HEK293 (cell line): ENCODE measurements around the gene CEBPZ.
"Not testable (repeated sequence)": the region's sequence is repeated elsewhere in the genome, so short reads cannot be mapped to it uniquely, and the experiment has no call there.

ENCODE experiments used
- CTCF ChIA-PET: fragments of 350-600 bp; formaldehyde crosslinking; extraction: SDS; loops from one replicate; lab custom pipeline; 2021; ENCODE audit warnings: antibody characterized with exemption; lab: Yijun Ruan, JAX
- POLR2A ChIA-PET: fragments of 300-600 bp; formaldehyde crosslinking; extraction: SDS; loops from one replicate; lab custom pipeline; 2020; ENCODE audit warnings: antibody characterized with exemption, inconsistent platforms; lab: Yijun Ruan, JAX
- H3K27ac ChIP-seq: fragments of 200-500 bp; sonication (Bioruptor generic); 2 replicates; pipeline ENCODE4 v1.5.1; 2014; ENCODE audit warnings: low read depth, low read length, control low read depth, inconsistent platforms; ENCODE audit errors: extremely low read depth
- H3K36me3 ChIP-seq, 2 experiments: fragments of 200-500 bp in 1 of 2; sonication (Bioruptor generic) in 1 of 2; 1 replicate in 1 of 2; 2 replicates in 1 of 2; pipeline ENCODE4 v1.5.1; 2014 to 2017; ENCODE audit warnings: inconsistent platforms in 2 of 2, low read length in 2 of 2; ENCODE audit not compliant: control insufficient read depth in 2 of 2, insufficient read depth in 1 of 2
- H3K4me1 ChIP-seq: fragments of 200-500 bp; sonication (Bioruptor generic); 2 replicates; pipeline ENCODE4 v1.5.1; 2014; ENCODE audit warnings: mild to moderate bottlenecking, low read length, inconsistent platforms; ENCODE audit not compliant: control insufficient read depth, insufficient read depth
- H3K4me3 ChIP-seq: 2 replicates; pipeline ENCODE4 v1.5.1; 2011; ENCODE audit warnings: low read depth, mild to moderate bottlenecking, control low read depth, low read length, moderate library complexity
- H3K9me3 ChIP-seq: fragments of 200-500 bp; sonication (Bioruptor generic); 2 replicates; pipeline ENCODE4 v1.5.1; 2014; ENCODE audit warnings: low read depth, low read length, inconsistent platforms; ENCODE audit not compliant: control insufficient read depth, insufficient read depth
- HIC1 ChIP-seq: fragments of 450-650 bp; formaldehyde crosslinking; IDR thresholded peaks from 2 replicates; pipeline ENCODE4 v1.5.1; 2016; ENCODE audit warnings: missing biosample characterization, missing genetic modification characterization
- KLF9 ChIP-seq: fragments of 450-650 bp; formaldehyde crosslinking; IDR thresholded peaks from 2 replicates; pipeline ENCODE4 v1.5.1; 2016; ENCODE audit warnings: missing biosample characterization, missing genetic modification characterization, low read depth
- SCRT1 ChIP-seq: fragments of 450-650 bp; formaldehyde crosslinking; IDR thresholded peaks from 2 replicates; pipeline ENCODE4 v1.5.1; 2016; ENCODE audit warnings: missing biosample characterization, missing genetic modification characterization, borderline replicate concordance
- SETDB1 ChIP-seq: IDR thresholded peaks from one replicate; pipeline ENCODE4 v1.6.1; 2017; ENCODE audit warnings: mild to moderate bottlenecking, low read length, moderate library complexity, mixed read lengths; ENCODE audit not compliant: insufficient read length
- YY1 ChIP-seq: fragments of 450-650 bp; formaldehyde crosslinking; IDR thresholded peaks from 2 replicates; pipeline ENCODE4 v1.5.1; 2018; ENCODE audit warnings: missing biosample characterization, missing genetic modification characterization
- ZBTB48 ChIP-seq: fragments of 450-650 bp; formaldehyde crosslinking; IDR thresholded peaks from 2 replicates; pipeline ENCODE4 v1.5.1; 2016; ENCODE audit warnings: missing biosample characterization, missing genetic modification characterization
- ZNF140 ChIP-seq: fragments of 450-650 bp; formaldehyde crosslinking; IDR thresholded peaks from 2 replicates; pipeline ENCODE4 v1.5.1; 2016; ENCODE audit warnings: missing biosample characterization, missing genetic modification characterization
- ZNF157 ChIP-seq: fragments of 450-650 bp; formaldehyde crosslinking; IDR thresholded peaks from 2 replicates; pipeline ENCODE4 v1.5.1; 2016; ENCODE audit warnings: missing biosample characterization, missing genetic modification characterization
- ZNF202 ChIP-seq: fragments of 450-650 bp; formaldehyde crosslinking; IDR thresholded peaks from 2 replicates; pipeline ENCODE4 v1.5.1; 2016; ENCODE audit warnings: missing biosample characterization, missing genetic modification characterization, borderline replicate concordance
- ZNF214 ChIP-seq: fragments of 450-650 bp; formaldehyde crosslinking; IDR thresholded peaks from 2 replicates; pipeline ENCODE4 v1.5.1; 2017; ENCODE audit warnings: missing biosample characterization, mild to moderate bottlenecking, missing genetic modification characterization, borderline replicate concordance
- ZNF223 ChIP-seq: fragments of 450-650 bp; formaldehyde crosslinking; IDR thresholded peaks from 2 replicates; pipeline ENCODE4 v1.5.1; 2016; ENCODE audit warnings: missing biosample characterization, missing genetic modification characterization
- ZNF350 ChIP-seq: fragments of 450-650 bp; formaldehyde crosslinking; IDR thresholded peaks from 2 replicates; pipeline ENCODE4 v1.5.0; 2017; ENCODE audit warnings: missing biosample characterization, mild to moderate bottlenecking, missing genetic modification characterization
- ZNF513 ChIP-seq: fragments of 450-650 bp; IDR thresholded peaks from 2 replicates; pipeline ENCODE4 v1.5.1; 2018; ENCODE audit warnings: missing biosample characterization, missing genetic modification characterization
- ZNF514 ChIP-seq: fragments of 450-650 bp; formaldehyde crosslinking; IDR thresholded peaks from 2 replicates; pipeline ENCODE4 v1.5.1; 2016; ENCODE audit warnings: missing biosample characterization, missing genetic modification characterization
- ZNF529 ChIP-seq: fragments of 450-650 bp; formaldehyde crosslinking; IDR thresholded peaks from 2 replicates; pipeline ENCODE4 v1.5.1; 2017; ENCODE audit warnings: missing genetic modification characterization, missing biosample characterization; ENCODE audit not compliant: insufficient replicate concordance
- ZNF701 ChIP-seq: fragments of 450-650 bp; formaldehyde crosslinking; IDR thresholded peaks from 2 replicates; pipeline ENCODE4 v1.5.1; 2016; ENCODE audit warnings: missing biosample characterization, missing genetic modification characterization
- TF ChIP-seq, protein P1 (sequence below): fragments of 450-650 bp; formaldehyde crosslinking; IDR thresholded peaks from 2 replicates; pipeline ENCODE4 v1.5.1; 2016; ENCODE audit warnings: missing biosample characterization, missing genetic modification characterization
- TF ChIP-seq, protein P2 (sequence below): fragments of 450-650 bp; formaldehyde crosslinking; IDR thresholded peaks from 2 replicates; pipeline ENCODE4 v1.5.1; 2016; ENCODE audit warnings: missing biosample characterization, missing genetic modification characterization

The CEBPZ gene

GRCh38 chr2:37196320-37197195 lies 34.8 kb downstream of the CEBPZ start, which contains the start of gene CEBPZOS (continued):
- TF ChIP-seq ZNF701 (no peak), ZNF350 (no peak), ZNF202 (tag by site-specific recombination) (no peak), ZNF140 (tag by site-specific recombination) (no peak), ZNF157 (tag by site-specific recombination) (no peak), ZNF514 (no peak), KLF9 (tag by site-specific recombination) (no peak), ZNF223 (tag by site-specific recombination) (no peak), ZBTB48 (tag by site-specific recombination) (peak; percentile 56), ZNF214 (no peak), ZNF529 (tag by site-specific recombination) (no peak), ZNF513 (tag by site-specific recombination) (no peak), YY1 (no peak), SETDB1 (peak; percentile 65), HIC1 (tag by site-specific recombination) (no peak)
- TF ChIP-seq, protein P1, sequence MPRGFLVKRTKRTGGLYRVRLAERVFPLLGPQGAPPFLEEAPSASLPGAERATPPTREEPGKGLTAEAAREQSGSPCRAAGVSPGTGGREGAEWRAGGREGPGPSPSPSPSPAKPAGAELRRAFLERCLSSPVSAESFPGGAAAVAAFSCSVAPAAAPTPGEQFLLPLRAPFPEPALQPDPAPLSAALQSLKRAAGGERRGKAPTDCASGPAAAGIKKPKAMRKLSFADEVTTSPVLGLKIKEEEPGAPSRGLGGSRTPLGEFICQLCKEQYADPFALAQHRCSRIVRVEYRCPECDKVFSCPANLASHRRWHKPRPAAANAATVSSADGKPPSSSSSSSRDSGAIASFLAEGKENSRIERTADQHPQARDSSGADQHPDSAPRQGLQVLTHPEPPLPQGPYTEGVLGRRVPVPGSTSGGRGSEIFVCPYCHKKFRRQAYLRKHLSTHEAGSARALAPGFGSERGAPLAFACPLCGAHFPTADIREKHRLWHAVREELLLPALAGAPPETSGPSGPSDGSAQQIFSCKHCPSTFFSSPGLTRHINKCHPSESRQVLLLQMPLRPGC (tag by site-specific recombination), result no peak
- TF ChIP-seq, protein P2, sequence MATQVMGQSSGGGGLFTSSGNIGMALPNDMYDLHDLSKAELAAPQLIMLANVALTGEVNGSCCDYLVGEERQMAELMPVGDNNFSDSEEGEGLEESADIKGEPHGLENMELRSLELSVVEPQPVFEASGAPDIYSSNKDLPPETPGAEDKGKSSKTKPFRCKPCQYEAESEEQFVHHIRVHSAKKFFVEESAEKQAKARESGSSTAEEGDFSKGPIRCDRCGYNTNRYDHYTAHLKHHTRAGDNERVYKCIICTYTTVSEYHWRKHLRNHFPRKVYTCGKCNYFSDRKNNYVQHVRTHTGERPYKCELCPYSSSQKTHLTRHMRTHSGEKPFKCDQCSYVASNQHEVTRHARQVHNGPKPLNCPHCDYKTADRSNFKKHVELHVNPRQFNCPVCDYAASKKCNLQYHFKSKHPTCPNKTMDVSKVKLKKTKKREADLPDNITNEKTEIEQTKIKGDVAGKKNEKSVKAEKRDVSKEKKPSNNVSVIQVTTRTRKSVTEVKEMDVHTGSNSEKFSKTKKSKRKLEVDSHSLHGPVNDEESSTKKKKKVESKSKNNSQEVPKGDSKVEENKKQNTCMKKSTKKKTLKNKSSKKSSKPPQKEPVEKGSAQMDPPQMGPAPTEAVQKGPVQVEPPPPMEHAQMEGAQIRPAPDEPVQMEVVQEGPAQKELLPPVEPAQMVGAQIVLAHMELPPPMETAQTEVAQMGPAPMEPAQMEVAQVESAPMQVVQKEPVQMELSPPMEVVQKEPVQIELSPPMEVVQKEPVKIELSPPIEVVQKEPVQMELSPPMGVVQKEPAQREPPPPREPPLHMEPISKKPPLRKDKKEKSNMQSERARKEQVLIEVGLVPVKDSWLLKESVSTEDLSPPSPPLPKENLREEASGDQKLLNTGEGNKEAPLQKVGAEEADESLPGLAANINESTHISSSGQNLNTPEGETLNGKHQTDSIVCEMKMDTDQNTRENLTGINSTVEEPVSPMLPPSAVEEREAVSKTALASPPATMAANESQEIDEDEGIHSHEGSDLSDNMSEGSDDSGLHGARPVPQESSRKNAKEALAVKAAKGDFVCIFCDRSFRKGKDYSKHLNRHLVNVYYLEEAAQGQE (tag by site-specific recombination), result 0 out of 2 replicates have a peak, but pooled peaks have one; percentile 17

DNA sequence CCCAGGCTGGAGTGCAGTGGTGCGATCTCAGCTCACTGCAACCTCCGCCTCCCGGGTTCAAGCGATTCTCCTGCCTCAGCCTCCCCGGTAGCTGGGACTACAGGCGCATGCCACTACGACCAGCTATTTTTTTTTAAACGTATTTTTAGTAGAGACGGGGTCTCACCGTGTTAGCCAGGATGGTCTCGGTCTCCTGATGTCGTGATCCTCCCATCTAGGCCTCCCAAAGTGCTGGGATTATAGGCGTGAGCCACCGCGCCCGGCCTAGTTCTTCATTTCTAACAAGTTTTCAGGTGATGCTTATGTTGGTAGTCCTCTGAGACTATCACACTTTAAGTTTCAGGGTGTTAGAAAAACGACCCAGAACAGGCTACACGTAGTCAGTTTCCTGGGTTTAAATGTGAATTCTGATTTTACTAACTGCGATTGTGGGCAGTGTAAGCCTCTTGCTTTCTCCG lies 35.5 kb downstream of the CEBPZ start:
- H3K9me3 ChIP-seq, CTCF ChIA-PET, POLR2A ChIA-PET, H3K4me1 ChIP-seq, H3K27ac ChIP-seq: not testable (repeated sequence)
- peak overlapping the region; percentile 97 for H3K4me3 ChIP-seq
- TF ChIP-seq SCRT1 (tag by site-specific recombination), result 0 out of 2 replicates have a peak, but pooled peaks have one; percentile 11
- H3K36me3 ChIP-seq, result peaks cover 4 to 15% of the 10 kb centered on the region in 2 experiments
